PC-3 (cell line): ENCODE measurements around the gene MYO5A. TPM values are rescaled to one million over a fixed set of nuclear protein-coding genes. Genes with fewer than 3 reads are reported as not detected.
A peak's percentile ranks its signal among the peaks of the same experiment; 100 is the strongest.

Experiments
- ATAC-seq: fragments of 200-7000 bp; cut with Tn5 transposase; 2 replicates; pipeline ENCODE4 v1.9.1; 2020; ENCODE audit warnings: mild to moderate bottlenecking, moderate library complexity
- BruUV-seq: library from RNA; stranded (reverse); fragments of 400-500 nt; replicated peaks from 2 replicates; lab custom pipeline; 2021; lab: Mats Ljungman, UMichigan
- CTCF ChIA-PET: fragments of 300-600 bp; sonication (Branson Sonifier 250); formaldehyde crosslinking; loops from one replicate; lab custom pipeline; 2022; ENCODE audit warnings: antibody characterized with exemption; lab: Charles Lee
- POLR2A ChIA-PET: fragments of 300-600 bp; sonication (Branson Sonifier 250); formaldehyde crosslinking; loops from one replicate; lab custom pipeline; 2022; ENCODE audit warnings: antibody characterized with exemption; ENCODE audit not compliant: unreplicated experiment; lab: Charles Lee
- DNase-seq: peaks from one replicate; pipeline ENCODE4 v3.0.0-alpha.2; 2015
- H2AFZ ChIP-seq: fragments of 300-600 bp; sonication (generic); 2 replicates; pipeline ENCODE4 v1.6.0; 2016; ENCODE audit warnings: antibody characterized with exemption, low read length
- H3F3A ChIP-seq: fragments of 300-600 bp; sonication (generic); one replicate; pipeline ENCODE4 v1.6.0; 2017; ENCODE audit warnings: antibody characterized with exemption, low read length, control low read depth, mild to moderate bottlenecking; ENCODE audit not compliant: unreplicated experiment
- H3K27ac ChIP-seq: fragments of 300-600 bp; sonication (generic); 2 replicates; pipeline ENCODE4 v1.5.1; 2016; ENCODE audit warnings: mild to moderate bottlenecking, low read length
- H3K27me3 ChIP-seq: fragments of 300-600 bp; sonication (generic); 2 replicates; pipeline ENCODE4 v1.6.1; 2016; ENCODE audit warnings: low read length, mixed read lengths
- H3K36me3 ChIP-seq: fragments of 300-600 bp; sonication (generic); 2 replicates; pipeline ENCODE4 v1.6.1; 2016; ENCODE audit warnings: low read depth, mixed run types, low read length, mixed read lengths
- H3K4me1 ChIP-seq: fragments of 300-600 bp; sonication (generic); 2 replicates; pipeline ENCODE4 v1.5.1; 2016; ENCODE audit warnings: low read length; ENCODE audit not compliant: insufficient read depth
- H3K4me2 ChIP-seq: fragments of 300-600 bp; sonication (generic); 2 replicates; pipeline ENCODE4 v1.6.0; 2016; ENCODE audit warnings: low read length
- H3K4me3 ChIP-seq: fragments of 300-600 bp; sonication (generic); 2 replicates; pipeline ENCODE4 v1.5.1; 2016; ENCODE audit warnings: mild to moderate bottlenecking, low read length, mixed read lengths
- H3K79me2 ChIP-seq: fragments of 300-600 bp; sonication (generic); 2 replicates; pipeline ENCODE4 v1.6.1; 2017; ENCODE audit warnings: low read length, mixed read lengths
- H3K9ac ChIP-seq: fragments of 300-600 bp; sonication (generic); 2 replicates; pipeline ENCODE4 v1.6.0; 2016; ENCODE audit warnings: mild to moderate bottlenecking, low read length
- H3K9me2 ChIP-seq: fragments of 300-600 bp; sonication (generic); replicated peaks from 2 replicates; pipeline ENCODE4 v1.6.1; 2016; ENCODE audit warnings: mixed run types, low read length, mixed read lengths
- H3K9me3 ChIP-seq: fragments of 300-600 bp; sonication (generic); 2 replicates; pipeline ENCODE4 v1.6.1; 2016; ENCODE audit warnings: low read length, mixed read lengths
- H4K20me1 ChIP-seq: fragments of 300-600 bp; sonication (generic); 2 replicates; pipeline ENCODE4 v1.6.1; 2016; ENCODE audit warnings: low read length, mixed read lengths
- EZH2 ChIP-seq: fragments of 300-600 bp; sonication (generic); IDR thresholded peaks from one replicate; pipeline ENCODE4 v1.6.1; 2017; ENCODE audit warnings: antibody characterized with exemption, mild to moderate bottlenecking, low read length; ENCODE audit not compliant: unreplicated experiment
- EZH2phosphoT487 ChIP-seq: fragments of 300-600 bp; sonication (generic); IDR thresholded peaks from 2 replicates; pipeline ENCODE4 v1.6.1; 2018; ENCODE audit warnings: mild to moderate bottlenecking, antibody characterized with exemption, low read length, borderline replicate concordance
- intact Hi-C: fragments of 100-400 bp; cut with micrococcal nuclease; formaldehyde crosslinking; loops from 2 replicates; pipeline ENCODE4 v1.9.0; 2023
- total RNA-seq: library from RNA; depleted of rRNA; stranded (reverse); fragments of >200 nt; gene quantifications from 2 replicates; pipeline ENCODE4 v1.2.3, GENCODE V29; 2014
- TF ChIP-seq, protein P1 (sequence below): fragments of 300-600 bp; sonication (generic); conservative IDR thresholded peaks from 2 replicates; pipeline ENCODE4 v1.5.1; 2017; ENCODE audit warnings: antibody characterized with exemption, low read depth, mild to moderate bottlenecking, low read length

Gene MYO5A
- total RNA-seq, 1 experiment from 2014 or later, result 42.1 TPM

DNA sequence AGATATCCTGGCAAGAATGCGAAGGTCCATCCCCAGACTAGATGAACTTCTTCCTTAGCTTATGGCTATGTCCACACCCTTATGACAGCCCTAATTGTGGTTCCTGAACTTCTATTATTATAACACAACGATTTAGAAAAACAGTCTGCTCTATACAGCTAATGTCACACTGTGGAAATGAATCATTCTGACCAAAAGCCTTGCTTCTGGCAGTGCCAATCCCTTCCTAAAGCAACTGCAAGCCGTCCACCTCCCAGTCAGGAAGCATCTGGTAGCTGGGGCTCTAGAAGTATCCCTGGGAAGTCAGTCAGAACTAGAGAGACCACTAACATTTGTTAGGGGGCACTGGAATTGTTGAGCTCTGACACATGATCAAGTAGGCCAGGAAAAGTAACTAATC lies 45.0 kb downstream of the MYO5A start:
- Histone ChIP-seq H3K27me3 (no peaks in the 10 kb centered on the region), H2AFZ (no peak overlapping the region), H4K20me1 (no peaks in the 10 kb centered on the region), H3K27ac (peak overlapping the region; percentile 31), H3K9ac (no peak overlapping the region), H3K36me3 (no peaks in the 10 kb centered on the region), H3K4me2 (peak overlapping the region; percentile 56), H3F3A (no peaks in the 10 kb centered on the region), H3K9me2 (no peaks in the 10 kb centered on the region), H3K79me2 (peaks cover 25% of the 10 kb centered on the region), H3K9me3 (no peaks in the 10 kb centered on the region), H3K4me3 (0 out of 2 replicates have a peak overlapping the region, but pooled peaks have one; percentile 8), H3K4me1 (peaks cover 28% of the 10 kb centered on the region)
- ATAC-seq (peak; percentile 85), DNase-seq (peak; percentile 62)
- TF ChIP-seq EZH2phosphoT487 (no peak), EZH2 (no peak)
- TF ChIP-seq, protein P1, sequence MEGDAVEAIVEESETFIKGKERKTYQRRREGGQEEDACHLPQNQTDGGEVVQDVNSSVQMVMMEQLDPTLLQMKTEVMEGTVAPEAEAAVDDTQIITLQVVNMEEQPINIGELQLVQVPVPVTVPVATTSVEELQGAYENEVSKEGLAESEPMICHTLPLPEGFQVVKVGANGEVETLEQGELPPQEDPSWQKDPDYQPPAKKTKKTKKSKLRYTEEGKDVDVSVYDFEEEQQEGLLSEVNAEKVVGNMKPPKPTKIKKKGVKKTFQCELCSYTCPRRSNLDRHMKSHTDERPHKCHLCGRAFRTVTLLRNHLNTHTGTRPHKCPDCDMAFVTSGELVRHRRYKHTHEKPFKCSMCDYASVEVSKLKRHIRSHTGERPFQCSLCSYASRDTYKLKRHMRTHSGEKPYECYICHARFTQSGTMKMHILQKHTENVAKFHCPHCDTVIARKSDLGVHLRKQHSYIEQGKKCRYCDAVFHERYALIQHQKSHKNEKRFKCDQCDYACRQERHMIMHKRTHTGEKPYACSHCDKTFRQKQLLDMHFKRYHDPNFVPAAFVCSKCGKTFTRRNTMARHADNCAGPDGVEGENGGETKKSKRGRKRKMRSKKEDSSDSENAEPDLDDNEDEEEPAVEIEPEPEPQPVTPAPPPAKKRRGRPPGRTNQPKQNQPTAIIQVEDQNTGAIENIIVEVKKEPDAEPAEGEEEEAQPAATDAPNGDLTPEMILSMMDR, result no peak
- intact Hi-C loops, result loop anchor here (10.0 kb wide), 1 partner anchor 251 kb away; no protein-coding TSS in a partner anchor
- POLR2A ChIA-PET, result no interaction called here
- CTCF ChIA-PET, result no interaction called here
- BruUV-seq, result no TSS peak

DNA sequence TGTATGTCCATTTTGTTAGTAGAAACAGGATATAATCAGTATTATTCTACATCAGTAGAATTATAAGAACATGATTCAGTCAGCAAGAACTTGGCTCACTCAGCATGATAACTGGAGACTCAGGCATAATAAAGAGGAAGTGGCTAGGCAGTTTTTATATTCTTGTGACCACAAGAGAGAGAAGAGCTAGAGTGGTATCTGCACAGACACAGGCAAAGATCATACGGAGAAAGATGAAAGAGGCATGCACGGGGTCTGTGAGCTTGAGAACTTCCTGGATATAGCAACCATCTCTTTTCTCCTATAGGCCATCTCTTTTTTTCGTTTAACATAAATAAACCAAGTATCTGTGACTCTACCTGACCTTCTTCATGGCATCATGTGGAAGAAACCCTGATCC lies 46.8 kb downstream of the MYO5A start:
- peak; percentile 69 for DNase-seq
- Histone ChIP-seq H2AFZ (no peak overlapping the region), H3F3A (no peaks in the 10 kb centered on the region), H4K20me1 (no peaks in the 10 kb centered on the region), H3K27me3 (no peaks in the 10 kb centered on the region), H3K4me2 (peak overlapping the region; percentile 43), H3K9ac (no peak overlapping the region), H3K4me3 (no peak overlapping the region), H3K4me1 (peaks cover 28% of the 10 kb centered on the region), H3K36me3 (no peaks in the 10 kb centered on the region), H3K27ac (peak overlapping the region; percentile 12; the same call in 1 of the 2 replicates), H3K79me2 (peaks cover 23% of the 10 kb centered on the region), H3K9me3 (no peaks in the 10 kb centered on the region), H3K9me2 (no peaks in the 10 kb centered on the region)
- intact Hi-C loops, result loop anchor here (10.0 kb wide), 1 partner anchor 253 kb away; no protein-coding TSS in a partner anchor
- ChIA-PET CTCF (no interaction called here), POLR2A (interaction anchor here (0.7 kb wide), 1 partner anchor 165 kb away, joined by 7 read pairs; no protein-coding TSS in a partner anchor)
- TF ChIP-seq EZH2 (no peak), EZH2phosphoT487 (no peak)
- TF ChIP-seq, protein P1, result no peak
- peak; percentile 80 for ATAC-seq
- BruUV-seq, result no TSS peak

DNA sequence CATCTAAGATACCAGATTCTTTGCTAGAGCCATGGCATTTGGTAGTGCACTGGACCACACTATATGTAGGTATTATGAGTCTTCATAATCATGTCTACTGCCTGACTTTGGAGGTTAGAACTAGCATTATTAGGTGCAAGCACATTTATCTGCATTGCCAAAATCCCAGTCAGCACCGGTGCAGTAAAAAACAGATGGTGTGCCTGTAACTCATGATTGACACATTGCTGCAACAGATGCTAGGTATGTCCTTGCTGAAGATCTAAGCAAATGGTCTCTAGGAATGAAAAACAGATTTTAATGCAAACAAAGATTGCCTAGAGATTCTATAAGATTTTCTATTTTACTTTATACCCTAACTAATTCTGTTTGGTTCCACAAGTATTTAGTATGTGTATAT lies 47.7 kb downstream of the MYO5A start:
- Histone ChIP-seq H3K36me3 (no peaks in the 10 kb centered on the region), H3K9me3 (no peaks in the 10 kb centered on the region), H3K79me2 (peaks cover 23% of the 10 kb centered on the region), H3K4me1 (peaks cover 28% of the 10 kb centered on the region), H3F3A (no peaks in the 10 kb centered on the region), H3K9ac (no peak overlapping the region), H2AFZ (no peak overlapping the region), H3K27ac (no peak overlapping the region), H3K4me2 (no peak overlapping the region), H3K9me2 (no peaks in the 10 kb centered on the region), H3K27me3 (no peaks in the 10 kb centered on the region), H4K20me1 (no peaks in the 10 kb centered on the region), H3K4me3 (no peak overlapping the region)
- DNase-seq, result no peak
- ATAC-seq, result no peak
- intact Hi-C loops, result loop anchor here (10.0 kb wide), 1 partner anchor 254 kb away; no protein-coding TSS in a partner anchor
- BruUV-seq, result no TSS peak
- TF ChIP-seq EZH2phosphoT487 (no peak), EZH2 (no peak)
- TF ChIP-seq, protein P1, result no peak
- ChIA-PET POLR2A (no interaction called here), CTCF (no interaction called here)
